Measurements from ENCODE around the gene ADAMTSL5.
"Not testable (repeated sequence)": the region's sequence is repeated elsewhere in the genome, so short reads cannot be mapped to it uniquely, and the experiment has no call there.

- TF ChIP-seq, protein P1, sequence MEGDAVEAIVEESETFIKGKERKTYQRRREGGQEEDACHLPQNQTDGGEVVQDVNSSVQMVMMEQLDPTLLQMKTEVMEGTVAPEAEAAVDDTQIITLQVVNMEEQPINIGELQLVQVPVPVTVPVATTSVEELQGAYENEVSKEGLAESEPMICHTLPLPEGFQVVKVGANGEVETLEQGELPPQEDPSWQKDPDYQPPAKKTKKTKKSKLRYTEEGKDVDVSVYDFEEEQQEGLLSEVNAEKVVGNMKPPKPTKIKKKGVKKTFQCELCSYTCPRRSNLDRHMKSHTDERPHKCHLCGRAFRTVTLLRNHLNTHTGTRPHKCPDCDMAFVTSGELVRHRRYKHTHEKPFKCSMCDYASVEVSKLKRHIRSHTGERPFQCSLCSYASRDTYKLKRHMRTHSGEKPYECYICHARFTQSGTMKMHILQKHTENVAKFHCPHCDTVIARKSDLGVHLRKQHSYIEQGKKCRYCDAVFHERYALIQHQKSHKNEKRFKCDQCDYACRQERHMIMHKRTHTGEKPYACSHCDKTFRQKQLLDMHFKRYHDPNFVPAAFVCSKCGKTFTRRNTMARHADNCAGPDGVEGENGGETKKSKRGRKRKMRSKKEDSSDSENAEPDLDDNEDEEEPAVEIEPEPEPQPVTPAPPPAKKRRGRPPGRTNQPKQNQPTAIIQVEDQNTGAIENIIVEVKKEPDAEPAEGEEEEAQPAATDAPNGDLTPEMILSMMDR (IDR thresholded peaks at IDR 0.05), result not testable (repeated sequence)
- not testable (repeated sequence) for TF ChIP-seq POLR2A (IDR thresholded peaks at IDR 0.05)
Measured at GRCh38 chr19:1499231-1499630, 13.6 kb downstream of the ADAMTSL5 start.
